ENCODE data around the gene BAD.

DNA sequence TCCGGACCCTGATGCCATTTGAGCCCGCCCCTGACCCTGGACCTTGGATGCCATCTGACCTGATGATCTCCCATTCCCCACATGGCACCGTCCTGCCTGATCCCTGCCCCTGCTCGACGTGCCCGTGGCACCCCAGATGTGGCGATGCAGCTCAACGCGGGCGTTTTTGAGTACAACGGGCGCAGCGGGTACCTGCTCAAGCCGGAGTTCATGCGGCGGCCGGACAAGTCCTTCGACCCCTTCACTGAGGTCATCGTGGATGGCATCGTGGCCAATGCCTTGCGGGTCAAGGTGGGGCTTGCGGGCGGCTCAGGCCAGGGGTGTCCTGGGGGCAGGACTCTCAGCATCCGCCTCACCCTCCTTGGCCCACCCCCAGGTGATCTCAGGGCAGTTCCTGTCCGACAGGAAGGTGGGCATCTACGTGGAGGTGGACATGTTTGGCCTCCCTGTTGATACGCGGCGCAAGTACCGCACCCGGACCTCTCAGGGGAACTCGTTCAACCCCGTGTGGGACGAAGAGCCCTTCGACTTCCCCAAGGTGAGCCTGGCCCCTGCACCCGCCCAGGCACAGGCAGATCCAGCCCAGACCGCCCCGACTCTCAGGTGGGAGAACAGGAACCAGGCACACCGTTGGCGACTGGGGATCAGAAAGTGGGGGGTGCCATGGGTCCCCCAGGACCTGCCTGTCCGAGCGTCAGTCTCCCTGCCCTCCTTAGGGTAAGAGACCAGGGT lies 22.0 kb downstream of the BAD start:
- TF ChIP-seq ZNF263 (CRISPR knock-in tag; IDR thresholded peaks at IDR 0.05; ENCODE audit: low read depth) = no peak
- TF ChIP-seq SP1 (CRISPR knock-in tag; conservative IDR thresholded peaks at IDR 0.05) = no peak
- TF ChIP-seq, protein P1, sequence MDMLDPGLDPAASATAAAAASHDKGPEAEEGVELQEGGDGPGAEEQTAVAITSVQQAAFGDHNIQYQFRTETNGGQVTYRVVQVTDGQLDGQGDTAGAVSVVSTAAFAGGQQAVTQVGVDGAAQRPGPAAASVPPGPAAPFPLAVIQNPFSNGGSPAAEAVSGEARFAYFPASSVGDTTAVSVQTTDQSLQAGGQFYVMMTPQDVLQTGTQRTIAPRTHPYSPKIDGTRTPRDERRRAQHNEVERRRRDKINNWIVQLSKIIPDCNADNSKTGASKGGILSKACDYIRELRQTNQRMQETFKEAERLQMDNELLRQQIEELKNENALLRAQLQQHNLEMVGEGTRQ (CRISPR knock-in tag; IDR thresholded peaks at IDR 0.05) = no peak
- TF ChIP-seq, protein P2, sequence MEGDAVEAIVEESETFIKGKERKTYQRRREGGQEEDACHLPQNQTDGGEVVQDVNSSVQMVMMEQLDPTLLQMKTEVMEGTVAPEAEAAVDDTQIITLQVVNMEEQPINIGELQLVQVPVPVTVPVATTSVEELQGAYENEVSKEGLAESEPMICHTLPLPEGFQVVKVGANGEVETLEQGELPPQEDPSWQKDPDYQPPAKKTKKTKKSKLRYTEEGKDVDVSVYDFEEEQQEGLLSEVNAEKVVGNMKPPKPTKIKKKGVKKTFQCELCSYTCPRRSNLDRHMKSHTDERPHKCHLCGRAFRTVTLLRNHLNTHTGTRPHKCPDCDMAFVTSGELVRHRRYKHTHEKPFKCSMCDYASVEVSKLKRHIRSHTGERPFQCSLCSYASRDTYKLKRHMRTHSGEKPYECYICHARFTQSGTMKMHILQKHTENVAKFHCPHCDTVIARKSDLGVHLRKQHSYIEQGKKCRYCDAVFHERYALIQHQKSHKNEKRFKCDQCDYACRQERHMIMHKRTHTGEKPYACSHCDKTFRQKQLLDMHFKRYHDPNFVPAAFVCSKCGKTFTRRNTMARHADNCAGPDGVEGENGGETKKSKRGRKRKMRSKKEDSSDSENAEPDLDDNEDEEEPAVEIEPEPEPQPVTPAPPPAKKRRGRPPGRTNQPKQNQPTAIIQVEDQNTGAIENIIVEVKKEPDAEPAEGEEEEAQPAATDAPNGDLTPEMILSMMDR (IDR thresholded peaks at IDR 0.05) = no peak
- no peak for TF ChIP-seq ESRRA (CRISPR knock-in tag; IDR thresholded peaks at IDR 0.05; ENCODE audit: borderline replicate concordance)
- TF ChIP-seq, protein P3, sequence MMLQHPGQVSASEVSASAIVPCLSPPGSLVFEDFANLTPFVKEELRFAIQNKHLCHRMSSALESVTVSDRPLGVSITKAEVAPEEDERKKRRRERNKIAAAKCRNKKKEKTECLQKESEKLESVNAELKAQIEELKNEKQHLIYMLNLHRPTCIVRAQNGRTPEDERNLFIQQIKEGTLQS (CRISPR knock-in tag; conservative IDR thresholded peaks at IDR 0.05) = no peak
- TF ChIP-seq CREM (CRISPR knock-in tag; IDR thresholded peaks at IDR 0.05) = no peak
- TF ChIP-seq, protein P4, sequence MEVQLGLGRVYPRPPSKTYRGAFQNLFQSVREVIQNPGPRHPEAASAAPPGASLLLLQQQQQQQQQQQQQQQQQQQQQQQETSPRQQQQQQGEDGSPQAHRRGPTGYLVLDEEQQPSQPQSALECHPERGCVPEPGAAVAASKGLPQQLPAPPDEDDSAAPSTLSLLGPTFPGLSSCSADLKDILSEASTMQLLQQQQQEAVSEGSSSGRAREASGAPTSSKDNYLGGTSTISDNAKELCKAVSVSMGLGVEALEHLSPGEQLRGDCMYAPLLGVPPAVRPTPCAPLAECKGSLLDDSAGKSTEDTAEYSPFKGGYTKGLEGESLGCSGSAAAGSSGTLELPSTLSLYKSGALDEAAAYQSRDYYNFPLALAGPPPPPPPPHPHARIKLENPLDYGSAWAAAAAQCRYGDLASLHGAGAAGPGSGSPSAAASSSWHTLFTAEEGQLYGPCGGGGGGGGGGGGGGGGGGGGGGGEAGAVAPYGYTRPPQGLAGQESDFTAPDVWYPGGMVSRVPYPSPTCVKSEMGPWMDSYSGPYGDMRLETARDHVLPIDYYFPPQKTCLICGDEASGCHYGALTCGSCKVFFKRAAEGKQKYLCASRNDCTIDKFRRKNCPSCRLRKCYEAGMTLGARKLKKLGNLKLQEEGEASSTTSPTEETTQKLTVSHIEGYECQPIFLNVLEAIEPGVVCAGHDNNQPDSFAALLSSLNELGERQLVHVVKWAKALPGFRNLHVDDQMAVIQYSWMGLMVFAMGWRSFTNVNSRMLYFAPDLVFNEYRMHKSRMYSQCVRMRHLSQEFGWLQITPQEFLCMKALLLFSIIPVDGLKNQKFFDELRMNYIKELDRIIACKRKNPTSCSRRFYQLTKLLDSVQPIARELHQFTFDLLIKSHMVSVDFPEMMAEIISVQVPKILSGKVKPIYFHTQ (CRISPR knock-in tag; IDR thresholded peaks at IDR 0.05) = no peak
- TF ChIP-seq, protein P5, sequence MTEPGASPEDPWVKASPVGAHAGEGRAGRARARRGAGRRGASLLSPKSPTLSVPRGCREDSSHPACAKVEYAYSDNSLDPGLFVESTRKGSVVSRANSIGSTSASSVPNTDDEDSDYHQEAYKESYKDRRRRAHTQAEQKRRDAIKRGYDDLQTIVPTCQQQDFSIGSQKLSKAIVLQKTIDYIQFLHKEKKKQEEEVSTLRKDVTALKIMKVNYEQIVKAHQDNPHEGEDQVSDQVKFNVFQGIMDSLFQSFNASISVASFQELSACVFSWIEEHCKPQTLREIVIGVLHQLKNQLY (CRISPR knock-in tag; IDR thresholded peaks at IDR 0.05) = no peak
- TF ChIP-seq, protein P6, sequence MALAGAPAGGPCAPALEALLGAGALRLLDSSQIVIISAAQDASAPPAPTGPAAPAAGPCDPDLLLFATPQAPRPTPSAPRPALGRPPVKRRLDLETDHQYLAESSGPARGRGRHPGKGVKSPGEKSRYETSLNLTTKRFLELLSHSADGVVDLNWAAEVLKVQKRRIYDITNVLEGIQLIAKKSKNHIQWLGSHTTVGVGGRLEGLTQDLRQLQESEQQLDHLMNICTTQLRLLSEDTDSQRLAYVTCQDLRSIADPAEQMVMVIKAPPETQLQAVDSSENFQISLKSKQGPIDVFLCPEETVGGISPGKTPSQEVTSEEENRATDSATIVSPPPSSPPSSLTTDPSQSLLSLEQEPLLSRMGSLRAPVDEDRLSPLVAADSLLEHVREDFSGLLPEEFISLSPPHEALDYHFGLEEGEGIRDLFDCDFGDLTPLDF (CRISPR knock-in tag; IDR thresholded peaks at IDR 0.05) = no peak
- no peak for TF ChIP-seq TEAD4 (CRISPR knock-in tag; IDR thresholded peaks at IDR 0.05)
- TF ChIP-seq, protein P7, sequence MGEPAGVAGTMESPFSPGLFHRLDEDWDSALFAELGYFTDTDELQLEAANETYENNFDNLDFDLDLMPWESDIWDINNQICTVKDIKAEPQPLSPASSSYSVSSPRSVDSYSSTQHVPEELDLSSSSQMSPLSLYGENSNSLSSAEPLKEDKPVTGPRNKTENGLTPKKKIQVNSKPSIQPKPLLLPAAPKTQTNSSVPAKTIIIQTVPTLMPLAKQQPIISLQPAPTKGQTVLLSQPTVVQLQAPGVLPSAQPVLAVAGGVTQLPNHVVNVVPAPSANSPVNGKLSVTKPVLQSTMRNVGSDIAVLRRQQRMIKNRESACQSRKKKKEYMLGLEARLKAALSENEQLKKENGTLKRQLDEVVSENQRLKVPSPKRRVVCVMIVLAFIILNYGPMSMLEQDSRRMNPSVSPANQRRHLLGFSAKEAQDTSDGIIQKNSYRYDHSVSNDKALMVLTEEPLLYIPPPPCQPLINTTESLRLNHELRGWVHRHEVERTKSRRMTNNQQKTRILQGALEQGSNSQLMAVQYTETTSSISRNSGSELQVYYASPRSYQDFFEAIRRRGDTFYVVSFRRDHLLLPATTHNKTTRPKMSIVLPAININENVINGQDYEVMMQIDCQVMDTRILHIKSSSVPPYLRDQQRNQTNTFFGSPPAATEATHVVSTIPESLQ (CRISPR knock-in tag; IDR thresholded peaks at IDR 0.05) = no peak
- no peak for TF ChIP-seq ATF1 (CRISPR knock-in tag; IDR thresholded peaks at IDR 0.05)
- no peak for TF ChIP-seq ZNF138 (CRISPR knock-in tag; conservative IDR thresholded peaks at IDR 0.05)
